ENCODE results near the gene LDAH. TPM values are rescaled to one million over a fixed set of nuclear protein-coding genes. Genes with fewer than 3 reads are reported as not detected.

Gene LDAH
- total RNA-seq, 1 donor from 2014 or later = 11.6 TPM

DNA sequence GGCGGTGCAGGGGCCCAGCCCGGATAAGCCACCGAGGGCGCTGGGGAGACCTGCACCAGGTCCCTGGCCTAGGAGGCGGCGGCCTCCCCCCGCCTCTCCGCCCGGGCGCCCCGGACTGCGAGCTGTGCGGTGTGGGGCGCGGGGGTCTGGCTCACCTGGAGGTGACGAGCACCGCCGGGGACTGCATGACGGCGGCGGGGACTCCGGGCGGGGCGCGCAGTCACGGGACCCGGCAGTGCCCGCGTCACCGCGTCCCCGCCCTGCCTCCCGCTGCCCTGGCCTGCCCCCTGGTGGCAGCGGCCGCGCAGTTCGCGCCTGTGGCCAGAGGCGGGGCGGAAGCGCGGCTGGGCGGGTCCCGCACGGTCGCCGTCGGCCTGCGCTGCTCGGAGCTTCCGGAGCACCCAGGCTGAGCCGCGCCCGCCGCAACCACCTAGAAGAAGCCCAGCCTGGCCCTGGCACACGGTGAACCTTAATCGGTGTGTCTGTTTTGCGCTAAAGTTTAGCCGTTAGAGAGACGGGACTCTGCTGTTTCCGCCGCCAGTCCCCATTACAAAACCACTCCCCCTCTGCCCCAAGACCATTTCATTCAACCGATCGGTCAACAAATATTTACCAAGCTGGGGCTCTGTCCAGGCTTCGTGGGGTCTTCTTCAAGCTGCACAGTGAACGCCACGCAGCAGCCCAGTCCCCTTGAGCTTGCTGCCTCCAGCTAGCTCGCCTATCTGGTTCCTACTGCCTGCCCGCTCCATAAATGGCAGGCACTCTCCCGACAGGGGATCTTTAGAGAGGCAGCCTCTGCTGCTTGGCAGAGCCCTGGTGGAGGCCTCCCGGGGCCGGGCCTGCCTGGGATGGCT, 171.8 kb downstream of the LDAH start, which contains the start of gene HS1BP3:
Gene HS1BP3, minus strand, starts transcription at position 222 of the 854 bp plus-strand sequence. Its CDS starts 35 bp downstream, at position 187.
- peak; percentile 94 for DNase-seq

DNA sequence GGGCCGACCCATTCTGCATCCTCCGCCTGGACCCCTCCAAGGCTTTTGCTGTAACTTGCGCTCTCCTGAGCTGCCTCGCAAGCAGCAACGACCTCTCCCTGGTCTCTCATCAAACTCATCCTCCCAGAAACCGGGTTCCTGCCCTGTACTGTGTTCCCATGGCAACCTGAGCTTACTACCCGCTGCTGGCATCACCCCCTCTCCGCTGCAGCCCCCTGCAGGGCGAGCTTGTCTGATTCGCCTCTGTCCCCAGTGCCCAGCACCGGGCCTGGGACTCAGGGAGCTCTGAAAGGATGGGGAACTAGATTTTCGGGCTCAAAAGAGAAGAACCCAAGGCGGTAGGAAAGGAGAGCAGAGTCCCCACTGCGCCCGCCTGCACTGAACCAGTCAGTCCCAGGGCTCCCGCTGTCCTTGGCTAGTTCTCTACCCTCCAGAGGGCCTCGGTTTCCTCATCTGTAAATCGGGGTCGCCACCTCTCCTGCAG, 172.5 kb downstream of the LDAH start:
- DNase-seq = peak; percentile 50

DNA sequence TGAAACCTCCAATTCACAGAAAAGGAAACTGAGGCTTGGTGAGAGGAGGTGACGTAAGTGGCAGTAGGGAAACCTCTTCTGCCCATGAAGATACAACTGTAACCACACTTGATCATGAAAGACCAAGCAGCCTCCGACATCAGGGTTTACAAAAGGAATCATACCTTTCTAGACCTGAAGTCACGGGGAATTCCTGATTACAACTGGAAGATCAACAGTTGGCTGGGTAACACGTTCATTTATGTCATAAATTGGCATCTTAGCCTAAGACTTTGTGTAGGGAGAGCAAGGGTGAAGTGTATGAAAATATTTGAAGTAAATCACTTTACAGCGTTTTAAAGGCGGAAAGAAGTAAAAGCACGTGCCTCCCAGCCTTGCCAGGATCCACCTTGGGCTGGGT, 172.9 kb downstream of the LDAH start:
- DNase-seq = no peak

DNA sequence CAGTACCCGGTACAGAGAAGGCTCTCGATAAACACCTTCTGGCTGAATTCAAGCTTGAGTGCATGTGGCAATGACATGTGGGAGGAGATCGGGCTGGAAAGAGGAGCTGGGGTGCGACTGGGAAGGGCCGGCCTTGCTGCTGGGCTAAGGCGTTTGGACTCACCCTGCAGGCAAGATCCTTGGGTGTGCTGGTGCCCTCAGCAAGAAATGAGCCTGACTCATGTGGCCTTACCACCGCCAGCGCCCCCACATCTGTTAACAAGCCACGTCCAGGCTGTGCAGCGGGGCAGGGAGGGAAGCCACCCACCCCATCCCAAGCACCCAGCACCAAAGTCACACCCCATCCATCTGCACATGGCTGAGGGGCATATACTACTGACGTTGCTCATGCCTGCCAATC, 173.3 kb downstream of the LDAH start:
- DNase-seq = no peak

DNA sequence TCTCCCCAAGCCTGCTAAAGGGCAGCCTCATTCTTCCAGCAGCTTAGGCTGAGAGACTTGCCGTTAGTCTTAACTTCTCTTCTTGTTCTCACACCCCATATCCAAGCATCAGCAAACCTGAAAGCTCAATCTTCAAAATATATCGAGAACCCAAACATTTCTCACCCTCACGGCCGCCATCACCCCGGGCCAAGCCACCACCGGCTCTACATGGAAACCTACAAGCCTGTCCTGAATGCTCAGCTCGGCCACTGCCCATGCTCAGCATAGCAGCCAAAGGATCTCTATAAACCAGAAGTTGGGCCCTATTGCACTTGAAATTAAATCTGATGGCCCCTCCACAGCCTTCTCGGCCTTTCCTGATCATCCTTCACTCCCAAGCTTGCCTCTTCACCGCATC, 174.1 kb downstream of the LDAH start:
- no peak for DNase-seq

DNA sequence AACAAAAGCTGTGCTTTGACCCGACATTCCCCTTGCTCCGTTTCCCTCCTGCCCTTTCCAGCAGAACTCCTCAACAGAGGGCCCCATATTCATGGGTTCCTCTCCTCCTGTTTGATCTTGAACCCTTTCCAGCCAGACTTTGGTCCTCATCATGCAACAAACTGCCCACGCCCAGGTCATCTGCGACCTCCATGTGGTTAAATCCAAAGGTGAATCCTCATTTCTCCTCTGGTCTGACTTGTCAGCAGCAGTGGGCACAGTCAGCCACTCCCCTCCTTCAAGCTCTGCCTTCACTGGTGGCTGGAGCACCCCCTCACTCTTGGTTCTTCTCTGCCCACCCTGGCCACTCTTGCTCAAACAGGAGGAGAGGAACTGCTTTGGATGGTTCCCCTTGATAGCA, 174.7 kb downstream of the LDAH start:
- no peak for DNase-seq

DNA sequence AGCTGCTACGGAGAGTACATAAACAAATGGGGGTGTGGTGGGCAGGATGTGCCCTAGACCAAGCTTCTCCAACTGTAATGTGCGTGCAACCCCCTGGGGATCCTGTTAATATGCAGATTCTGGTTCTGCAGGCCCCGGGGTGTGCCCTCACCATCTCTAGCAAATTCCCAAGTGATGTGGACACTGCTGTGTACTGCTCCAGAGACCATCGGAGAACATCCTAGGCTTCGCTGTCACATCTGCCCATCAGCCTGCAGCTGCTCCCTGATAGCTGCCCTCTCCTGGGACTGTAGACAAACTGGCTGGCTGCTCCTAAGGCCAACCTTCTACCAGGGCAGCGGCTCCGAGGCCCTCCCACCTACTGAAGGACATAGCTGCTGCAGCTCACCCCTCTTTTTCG, 175.2 kb downstream of the LDAH start:
- no peak for DNase-seq

DNA sequence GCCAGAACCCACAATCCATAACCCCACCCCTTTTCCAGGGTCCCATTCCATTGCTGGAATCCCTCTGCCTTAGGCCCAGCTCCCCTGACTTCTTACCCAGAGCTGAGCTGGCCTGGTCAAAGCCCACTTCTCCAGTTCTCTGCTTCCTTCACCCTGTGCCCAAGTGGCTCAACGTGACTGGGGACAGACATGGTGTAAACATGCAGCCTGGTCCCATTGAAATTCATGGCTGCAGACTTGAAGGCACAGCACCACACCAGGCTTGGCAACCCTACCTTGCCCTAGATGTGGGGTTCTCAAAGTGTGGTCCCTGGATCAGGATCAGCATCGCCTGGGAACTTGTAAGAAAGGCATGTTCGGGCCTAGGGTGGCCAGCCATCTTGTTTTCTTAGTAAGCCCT, 175.7 kb downstream of the LDAH start:
- no peak for DNase-seq

DNA sequence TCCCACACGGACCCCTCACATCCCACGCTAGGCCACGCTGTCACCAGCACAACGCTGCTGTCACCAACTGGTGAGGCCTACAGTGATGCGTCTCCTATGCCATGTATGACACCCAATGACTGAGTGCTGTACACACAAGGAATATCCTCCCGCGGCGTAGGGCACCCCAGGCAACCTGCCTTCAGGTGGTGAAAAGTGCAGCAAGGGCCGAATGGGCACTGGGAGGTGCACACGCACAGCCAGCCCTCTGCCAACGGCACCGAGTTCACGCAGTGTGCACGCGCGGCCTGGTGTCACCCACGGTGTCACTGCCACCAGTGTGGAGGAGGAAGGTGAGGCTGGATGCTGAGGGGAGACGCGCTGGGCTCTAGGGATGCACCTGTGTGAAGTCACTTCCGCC, 176.5 kb downstream of the LDAH start:
- DNase-seq = no peak

DNA sequence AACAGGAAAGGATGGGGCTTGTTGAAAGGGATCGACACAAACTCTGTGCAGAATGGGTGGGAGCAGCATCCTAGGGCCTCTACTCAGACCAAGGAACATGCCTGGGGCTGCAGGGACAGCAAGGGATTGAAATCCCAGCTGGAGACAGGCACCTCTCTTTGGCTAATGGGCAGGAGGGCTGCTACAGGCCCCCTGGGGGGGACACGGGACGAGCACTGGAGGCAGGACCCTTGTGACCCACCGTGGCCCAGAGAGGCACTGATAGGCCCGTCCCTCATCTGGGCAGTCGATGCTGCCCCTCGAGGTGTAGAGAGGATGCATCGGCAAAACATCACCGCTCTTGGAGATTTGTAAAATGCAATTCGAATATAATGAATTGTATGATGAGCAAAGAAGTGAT, 177.1 kb downstream of the LDAH start:
- no peak for DNase-seq

DNA sequence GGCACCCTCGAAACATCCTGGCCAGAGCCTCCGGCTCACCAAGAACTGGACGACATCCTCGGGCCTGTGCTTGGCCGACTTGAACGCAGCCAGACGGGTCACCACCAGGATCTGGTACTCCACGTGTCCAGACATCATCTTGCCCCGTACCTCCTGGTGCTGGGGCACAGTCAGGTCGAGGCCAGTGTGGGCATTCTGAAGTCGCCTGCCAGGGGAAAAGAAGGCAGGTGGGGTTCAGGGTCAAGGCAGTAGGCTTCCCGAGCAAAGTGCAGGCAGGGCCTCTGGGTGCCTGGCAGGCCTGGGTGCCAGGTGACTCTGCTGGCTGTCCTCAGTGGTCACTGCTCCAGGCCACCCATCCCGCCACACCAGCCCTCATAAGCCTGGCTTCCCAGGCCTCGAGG, 177.6 kb downstream of the LDAH start:
- no peak for DNase-seq

DNA sequence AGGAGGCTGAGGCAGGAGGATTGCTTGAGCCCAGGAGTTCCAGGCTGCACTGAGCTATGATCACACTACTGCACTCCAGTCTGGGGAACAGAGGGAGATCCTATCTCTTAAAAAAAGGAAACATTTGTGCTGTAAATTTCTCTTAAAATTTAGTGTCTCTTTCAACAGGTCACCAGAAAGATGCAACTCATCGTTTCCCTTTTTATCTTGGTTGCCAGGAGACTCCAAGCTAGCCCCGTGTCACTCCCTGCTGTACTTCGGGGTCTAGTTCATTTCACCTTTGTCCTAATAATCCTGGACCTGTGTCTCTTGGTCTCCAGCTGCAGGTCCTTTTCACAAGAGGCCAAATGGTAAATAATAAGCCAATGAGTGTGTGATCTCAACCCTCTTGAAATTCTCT, 179.1 kb downstream of the LDAH start:
- DNase-seq = no peak

DNA sequence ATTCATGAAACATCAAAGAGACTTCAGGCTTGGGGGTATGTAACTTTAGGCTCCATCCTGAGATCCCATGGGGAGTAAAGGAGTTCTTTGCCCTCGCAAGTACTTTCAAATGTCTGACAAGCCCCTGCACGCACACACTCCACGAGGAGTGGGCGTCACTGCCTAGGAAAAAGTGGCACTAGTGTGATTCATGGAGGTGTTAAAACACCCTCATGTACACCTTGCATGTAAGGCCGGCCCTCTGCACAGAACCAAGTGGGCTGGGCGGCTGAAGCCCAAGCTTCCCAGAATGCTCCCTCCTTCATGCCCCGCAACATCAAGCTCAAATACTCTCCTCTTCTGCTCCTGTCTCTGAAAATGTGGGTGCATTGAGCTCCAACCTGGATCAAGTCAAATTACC, 179.8 kb downstream of the LDAH start:
- DNase-seq = no peak

DNA sequence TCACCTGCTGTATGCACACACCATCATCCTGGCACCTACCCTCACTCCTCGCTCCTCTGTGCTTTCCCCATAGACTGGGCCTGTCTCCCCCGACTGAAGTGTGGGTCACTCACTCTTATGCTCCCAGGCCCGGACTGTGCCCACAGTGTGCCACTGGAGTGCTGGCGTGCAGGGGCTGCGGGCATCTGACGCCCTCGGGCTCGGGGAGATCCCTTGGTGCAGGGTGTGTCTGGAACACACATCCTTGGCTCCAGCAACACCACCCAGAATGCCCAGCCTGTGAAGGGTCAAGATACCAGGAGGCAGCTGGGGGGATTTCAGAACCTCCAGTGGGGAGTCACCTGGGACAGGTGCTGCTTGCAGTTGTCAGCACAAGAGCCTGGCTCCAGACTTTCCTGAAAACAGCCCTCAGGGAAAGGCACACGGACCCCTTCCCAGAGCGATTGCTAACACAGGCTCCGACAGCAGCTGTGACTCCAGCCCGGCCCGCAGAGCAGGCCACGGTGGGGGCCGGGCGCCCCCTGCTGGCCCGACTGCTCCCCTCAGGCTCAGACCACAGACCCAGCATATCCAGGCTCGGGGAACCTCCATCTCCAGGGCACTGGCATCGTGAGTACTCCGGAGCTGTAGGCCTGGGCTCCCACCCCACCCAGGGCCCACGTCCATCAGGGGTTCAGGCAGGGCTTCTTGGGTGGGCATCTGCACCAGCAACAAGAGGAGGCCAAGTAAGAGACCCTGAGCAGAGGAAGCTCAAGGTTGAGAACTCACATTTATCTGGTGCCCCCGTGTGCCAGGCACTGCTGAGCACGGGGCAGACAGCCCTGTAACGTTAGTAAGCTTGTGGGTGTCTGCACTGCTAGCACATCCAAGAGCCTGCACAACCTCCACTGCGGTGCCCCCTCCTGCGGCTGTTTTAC, 180.6 kb downstream of the LDAH start:
- DNase-seq = peak; percentile 88

DNA sequence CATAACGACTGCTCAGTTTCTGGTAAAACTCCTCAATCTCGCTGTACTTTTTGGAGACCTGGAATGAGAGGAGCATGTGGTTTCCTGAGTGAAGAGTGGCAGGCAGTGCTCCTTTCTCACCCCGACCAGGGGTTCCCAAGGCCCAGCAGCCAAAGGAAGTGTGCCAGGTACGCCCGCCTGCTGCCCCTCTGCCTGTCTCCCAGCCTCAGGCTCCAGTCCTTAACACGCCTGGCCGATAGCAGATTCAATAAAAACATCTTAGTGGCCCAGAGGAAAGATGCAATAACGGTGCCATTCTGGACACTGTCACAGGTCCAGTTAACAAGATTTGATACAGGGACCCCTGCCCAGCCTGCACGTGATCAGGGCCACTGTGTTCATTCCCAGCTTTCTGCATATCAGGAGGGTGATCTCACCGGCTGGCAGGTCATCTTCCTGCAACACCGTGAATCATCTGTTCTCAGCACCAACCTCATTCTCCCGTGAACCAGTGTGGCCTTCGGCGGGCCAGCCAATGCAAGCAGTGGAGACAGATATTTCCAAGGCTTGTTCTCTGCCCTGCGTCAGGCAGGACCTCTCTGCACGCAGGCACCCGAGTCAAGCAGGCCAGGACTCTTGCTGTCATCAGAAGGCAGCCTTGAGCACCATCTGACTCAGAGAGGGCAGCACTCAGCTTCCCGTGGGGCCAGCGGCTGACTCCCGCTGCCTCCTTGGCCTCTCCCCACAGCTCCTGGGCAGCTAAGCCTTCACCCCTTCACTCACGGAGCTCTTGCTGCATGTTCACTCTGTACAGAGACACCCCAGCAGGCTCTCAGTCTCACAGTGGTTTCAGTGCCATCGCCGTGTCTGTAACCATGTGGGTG, 181.5 kb downstream of the LDAH start:
- no peak for DNase-seq

DNA sequence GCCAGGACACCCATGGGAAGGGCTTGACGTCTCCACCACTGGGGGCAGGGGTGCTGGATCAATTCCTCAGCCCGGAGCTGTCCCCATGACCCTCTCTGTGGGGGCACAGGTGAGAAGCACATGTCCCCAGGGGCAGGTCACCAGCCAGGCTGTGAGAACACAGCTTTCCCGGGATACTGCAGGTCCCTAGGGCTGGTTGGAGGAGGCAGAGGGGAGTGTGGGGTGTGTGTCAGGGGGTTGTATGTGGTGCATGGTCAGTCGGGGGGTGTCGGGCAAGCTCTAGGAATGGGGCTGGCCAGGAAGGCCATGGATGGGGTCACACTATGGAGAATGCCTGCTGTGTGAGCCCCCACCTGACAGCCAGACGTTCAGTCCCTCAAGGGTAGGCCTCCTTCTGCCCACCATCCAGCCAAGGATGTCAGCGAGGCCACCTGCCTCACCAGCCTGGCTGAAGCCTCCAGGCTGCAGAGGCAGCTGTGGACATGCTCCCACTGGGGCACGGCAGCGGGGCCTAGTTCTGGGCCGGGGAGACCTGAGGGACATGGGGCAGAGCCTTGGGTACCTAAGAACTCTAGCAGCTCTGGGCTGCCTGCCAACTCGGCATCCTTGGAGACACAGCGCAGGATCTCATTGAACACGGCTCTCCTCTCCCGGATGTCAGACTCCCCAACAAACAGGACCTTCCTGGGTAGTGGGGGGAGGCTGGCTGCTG, 182.3 kb downstream of the LDAH start:
- no peak for DNase-seq

DNA sequence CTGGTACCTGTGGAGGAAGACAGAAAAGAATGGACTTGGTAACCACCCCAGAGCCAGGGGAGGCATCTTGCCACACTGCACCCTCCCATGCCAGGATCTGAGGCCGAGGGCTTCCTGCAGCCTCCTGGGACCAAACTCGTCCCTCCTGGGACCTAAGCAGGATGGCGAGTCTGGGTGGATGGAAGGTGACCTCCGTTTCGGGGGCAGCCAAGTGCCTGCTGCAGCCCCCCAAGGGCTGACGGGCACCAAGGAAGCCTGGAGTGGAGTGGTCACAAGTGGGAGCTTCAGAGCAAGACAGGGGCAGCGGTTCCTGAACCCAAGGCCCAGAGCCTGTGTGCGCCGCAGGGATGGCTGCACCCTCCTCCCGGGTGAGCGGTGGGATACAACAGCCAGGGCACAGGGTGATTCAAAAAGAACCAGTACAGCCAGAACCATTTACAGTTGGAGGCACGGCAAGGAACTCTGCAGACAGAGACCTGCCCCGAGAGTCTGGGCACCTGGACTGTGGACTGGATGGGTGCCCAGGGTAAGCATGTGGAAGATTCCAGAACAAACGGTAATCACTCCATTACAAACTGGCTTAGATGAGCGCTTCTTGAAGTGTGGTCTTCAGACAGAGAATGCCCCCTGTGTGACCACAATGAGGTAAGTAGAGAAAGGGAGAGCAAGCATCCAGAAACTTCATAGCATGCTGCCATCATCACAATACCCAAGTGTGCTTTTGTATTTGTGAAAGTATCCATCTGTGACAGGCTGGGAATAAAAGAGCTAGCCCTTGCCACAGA, 184.1 kb downstream of the LDAH start:
- no peak for DNase-seq

DNA sequence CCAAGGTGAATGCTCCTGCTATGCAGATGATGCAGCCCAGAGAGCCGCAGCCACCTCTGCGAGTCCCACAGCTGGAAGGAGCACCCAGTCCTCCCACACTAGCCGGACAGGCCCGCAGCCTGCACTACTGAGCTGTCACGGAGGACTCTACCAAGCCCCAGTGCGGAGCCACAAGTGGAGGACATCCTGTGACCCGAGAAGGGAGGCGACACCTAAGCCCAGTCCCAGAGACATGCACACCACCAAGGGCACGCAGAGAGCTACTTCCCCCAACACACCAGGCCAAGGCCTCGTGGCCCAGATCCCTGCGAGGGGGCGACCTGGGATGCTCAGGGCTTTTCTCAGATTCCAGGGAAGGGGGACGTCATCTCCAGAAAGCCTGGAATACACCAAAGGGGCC, 184.9 kb downstream of the LDAH start:
- DNase-seq = no peak

DNA sequence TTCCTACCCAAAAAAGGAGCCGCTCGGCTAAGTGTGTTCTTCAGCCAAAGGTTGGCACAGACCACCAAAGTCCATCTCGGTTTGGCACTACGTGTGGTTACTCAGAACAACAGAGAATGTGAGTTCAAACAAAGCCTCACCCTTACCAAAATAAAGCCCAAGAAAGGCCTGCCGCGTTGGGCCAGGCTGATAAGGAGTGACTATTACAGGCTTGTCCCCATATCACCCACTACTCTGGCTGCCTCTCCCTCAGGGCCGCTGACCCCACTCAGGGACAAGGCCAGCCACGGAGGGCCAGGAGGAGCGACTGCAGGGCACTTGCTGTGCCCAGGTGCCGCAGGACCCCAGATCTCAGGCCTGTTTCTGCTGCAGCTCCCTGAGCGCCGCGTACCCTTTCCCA, 185.8 kb downstream of the LDAH start:
- DNase-seq = no peak
